ENCODE results near the gene CAP2.
"Not testable (repeated sequence)": the region's sequence is repeated elsewhere in the genome, so short reads cannot be mapped to it uniquely, and the experiment has no call there.

The CAP2 gene

GRCh38 chr6:17577059-17577458, 183.7 kb downstream of the CAP2 start:
- no peak for DNase-seq (ENCODE audit: low read depth)
- no peak overlapping the region for H3K4me3 ChIP-seq (ENCODE audit: control insufficient read depth, low read depth, low read length)
- TF ChIP-seq CTCF (IDR thresholded peaks at IDR 0.05; ENCODE audit: control insufficient read depth, insufficient read depth, low read depth, low read length, missing control alignments): no peak

GRCh38 chr6:17580518-17581048, 187.2 kb downstream of the CAP2 start:
- TF ChIP-seq CTCF (IDR thresholded peaks at IDR 0.05; ENCODE audit: control insufficient read depth, insufficient read depth, low read depth, low read length, missing control alignments): no peak
- no peak for DNase-seq (ENCODE audit: low read depth)
- H3K4me3 ChIP-seq (ENCODE audit: control insufficient read depth, low read depth, low read length): peak overlapping the region; percentile 56

GRCh38 chr6:17581282-17581681, 187.9 kb downstream of the CAP2 start:
- H3K4me3 ChIP-seq (ENCODE audit: control insufficient read depth, low read depth, low read length); DNase-seq (ENCODE audit: low read depth): not testable (repeated sequence)

GRCh38 chr6:17583811-17584210, 190.4 kb downstream of the CAP2 start:
- TF ChIP-seq CTCF (IDR thresholded peaks at IDR 0.05; ENCODE audit: control insufficient read depth, insufficient read depth, low read depth, low read length, missing control alignments): no peak
- DNase-seq (ENCODE audit: low read depth): no peak
- H3K4me3 ChIP-seq (ENCODE audit: control insufficient read depth, low read depth, low read length): no peak overlapping the region

- H3K4me3 ChIP-seq (ENCODE audit: control insufficient read depth, low read depth, low read length): no peak overlapping the region
- peak; percentile 76 for DNase-seq (ENCODE audit: low read depth)
- peak; percentile 60 for TF ChIP-seq CTCF (IDR thresholded peaks at IDR 0.05; ENCODE audit: control insufficient read depth, insufficient read depth, low read depth, low read length, missing control alignments)
These were observed 190.9 kb downstream of the CAP2 start for GRCh38 chr6:17584241-17584803.

- TF ChIP-seq CTCF (IDR thresholded peaks at IDR 0.05; ENCODE audit: control insufficient read depth, insufficient read depth, low read depth, low read length, missing control alignments): no peak
- no peak overlapping the region for H3K4me3 ChIP-seq (ENCODE audit: control insufficient read depth, low read depth, low read length)
- DNase-seq (ENCODE audit: low read depth): no peak
These were observed 192.5 kb downstream of the CAP2 start for GRCh38 chr6:17585766-17586490.

GRCh38 chr6:17586623-17587022, 193.2 kb downstream of the CAP2 start:
- H3K4me3 ChIP-seq (ENCODE audit: control insufficient read depth, low read depth, low read length); DNase-seq (ENCODE audit: low read depth): not testable (repeated sequence)
